K562 (cell line): ENCODE data around the gene INHA.

Experiments
- AFF4 ChIP-seq: sonication (generic); formaldehyde crosslinking; IDR thresholded peaks from 2 replicates; pipeline ENCODE4 v1.8.0; 2023; ENCODE audit warnings: mild to moderate bottlenecking, missing genetic modification reagents
- BHLHE40 ChIP-seq: IDR thresholded peaks from 2 replicates; pipeline ENCODE4 v1.6.1; 2011; ENCODE audit warnings: low read length, improper control_type of control experiment
- CHD2 ChIP-seq: IDR thresholded peaks from 2 replicates; pipeline ENCODE4 v1.6.1; 2011; ENCODE audit warnings: low read depth, low read length
- EZH2 ChIP-seq: IDR thresholded peaks from 2 replicates; pipeline ENCODE4 v1.6.1; 2012; ENCODE audit warnings: low read depth, mild to moderate bottlenecking, inconsistent platforms, low read length, borderline replicate concordance
- FOXK2 ChIP-seq, 2 experiments: fragments of 450-650 bp; IDR thresholded peaks in 1 of 2; conservative IDR thresholded peaks in 1 of 2; 2 replicates each; pipeline ENCODE4 v1.6.1; 2016; ENCODE audit warnings: low read depth in 2 of 2, mild to moderate bottlenecking in 1 of 2
- GABPA ChIP-seq: fragments of 200-800 bp; sonication (Bioruptor generic); conservative IDR thresholded peaks from 2 replicates; pipeline ENCODE4 v1.6.1; 2016; ENCODE audit warnings: low read depth, missing genetic modification characterization, missing compliant biosample characterization
- MEF2D ChIP-seq: conservative IDR thresholded peaks from 2 replicates; pipeline ENCODE4 v1.6.1; 2016; ENCODE audit warnings: low read depth, missing genetic modification characterization, missing compliant biosample characterization
- ZFP36 ChIP-seq: fragments of 150-350 bp; IDR thresholded peaks from 2 replicates; pipeline ENCODE4 v1.6.1; 2018; ENCODE audit warnings: low read length, low read depth; ENCODE audit not compliant: partially characterized antibody
- ZNF232 ChIP-seq: sonication (generic); formaldehyde crosslinking; IDR thresholded peaks from 2 replicates; pipeline ENCODE4 v1.8.0; 2022; ENCODE audit warnings: mild to moderate bottlenecking, missing genetic modification reagents
- ZZZ3 ChIP-seq: fragments of 450-650 bp; IDR thresholded peaks from 2 replicates; pipeline ENCODE4 v1.6.1; 2016; ENCODE audit warnings: antibody characterized with exemption, mild to moderate bottlenecking, moderate library complexity
- TF ChIP-seq, protein P1 (sequence below): fragments of 450-650 bp; formaldehyde crosslinking; IDR thresholded peaks from 2 replicates; pipeline ENCODE4 v1.4.0; 2020; ENCODE audit warnings: mild to moderate bottlenecking, moderate library complexity
- TF ChIP-seq, protein P2 (sequence below), 3 experiments: IDR thresholded peaks in 2 of 3; conservative IDR thresholded peaks in 1 of 3; 2 replicates each; pipeline ENCODE4 v1.5.1; 2011 to 2012; ENCODE audit warnings: low read length in 3 of 3, mild to moderate bottlenecking in 3 of 3, control low read depth in 2 of 3, improper control_type of control experiment in 1 of 3, inconsistent platforms in 1 of 3, low read depth in 1 of 3, mixed read lengths in 1 of 3, moderate library complexity in 1 of 3; ENCODE audit not compliant: insufficient read depth in 2 of 3
- TF ChIP-seq, protein P3 (sequence below): sonication (generic); formaldehyde crosslinking; IDR thresholded peaks from 2 replicates; pipeline ENCODE4 v1.8.0; 2022; ENCODE audit warnings: mild to moderate bottlenecking, missing genetic modification reagents

DNA sequence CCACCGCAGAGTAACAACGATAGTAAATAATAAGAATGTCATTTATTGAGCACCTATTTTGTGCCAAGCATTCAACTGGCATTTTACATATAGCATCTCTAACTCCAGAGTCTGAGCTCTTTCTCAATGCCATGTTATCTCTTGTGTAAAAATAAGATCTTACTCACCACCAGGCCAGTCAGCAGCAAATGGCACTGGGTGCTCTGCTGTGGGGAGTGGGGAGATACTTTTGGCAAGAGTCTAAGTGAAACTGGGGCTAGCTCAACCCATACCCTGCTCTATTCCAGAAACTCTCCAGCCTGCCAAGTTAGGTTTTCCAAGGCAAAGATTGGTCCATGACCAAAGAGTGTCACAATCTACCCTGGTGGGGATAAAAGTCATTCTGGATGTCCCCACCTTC is 50.4 kb downstream of the INHA start:
- TF ChIP-seq GABPA (tag) (no peak), BHLHE40 (no peak), ZNF232 (CRISPR knock-in tag) (no peak), FOXK2 (conservative IDR thresholded peaks at IDR 0.05 in 1 of 2, IDR thresholded peaks at IDR 0.05 in 1 of 2; ENCODE audit: low read depth in 2 of 2) (no peak), EZH2 (no peak), CHD2 (no peak), MEF2D (tag) (no peak), ZZZ3 (no peak), AFF4 (no peak), ZFP36 (no peak)
- TF ChIP-seq, protein P1, sequence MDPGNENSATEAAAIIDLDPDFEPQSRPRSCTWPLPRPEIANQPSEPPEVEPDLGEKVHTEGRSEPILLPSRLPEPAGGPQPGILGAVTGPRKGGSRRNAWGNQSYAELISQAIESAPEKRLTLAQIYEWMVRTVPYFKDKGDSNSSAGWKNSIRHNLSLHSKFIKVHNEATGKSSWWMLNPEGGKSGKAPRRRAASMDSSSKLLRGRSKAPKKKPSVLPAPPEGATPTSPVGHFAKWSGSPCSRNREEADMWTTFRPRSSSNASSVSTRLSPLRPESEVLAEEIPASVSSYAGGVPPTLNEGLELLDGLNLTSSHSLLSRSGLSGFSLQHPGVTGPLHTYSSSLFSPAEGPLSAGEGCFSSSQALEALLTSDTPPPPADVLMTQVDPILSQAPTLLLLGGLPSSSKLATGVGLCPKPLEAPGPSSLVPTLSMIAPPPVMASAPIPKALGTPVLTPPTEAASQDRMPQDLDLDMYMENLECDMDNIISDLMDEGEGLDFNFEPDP = no peak
- TF ChIP-seq, protein P2, sequence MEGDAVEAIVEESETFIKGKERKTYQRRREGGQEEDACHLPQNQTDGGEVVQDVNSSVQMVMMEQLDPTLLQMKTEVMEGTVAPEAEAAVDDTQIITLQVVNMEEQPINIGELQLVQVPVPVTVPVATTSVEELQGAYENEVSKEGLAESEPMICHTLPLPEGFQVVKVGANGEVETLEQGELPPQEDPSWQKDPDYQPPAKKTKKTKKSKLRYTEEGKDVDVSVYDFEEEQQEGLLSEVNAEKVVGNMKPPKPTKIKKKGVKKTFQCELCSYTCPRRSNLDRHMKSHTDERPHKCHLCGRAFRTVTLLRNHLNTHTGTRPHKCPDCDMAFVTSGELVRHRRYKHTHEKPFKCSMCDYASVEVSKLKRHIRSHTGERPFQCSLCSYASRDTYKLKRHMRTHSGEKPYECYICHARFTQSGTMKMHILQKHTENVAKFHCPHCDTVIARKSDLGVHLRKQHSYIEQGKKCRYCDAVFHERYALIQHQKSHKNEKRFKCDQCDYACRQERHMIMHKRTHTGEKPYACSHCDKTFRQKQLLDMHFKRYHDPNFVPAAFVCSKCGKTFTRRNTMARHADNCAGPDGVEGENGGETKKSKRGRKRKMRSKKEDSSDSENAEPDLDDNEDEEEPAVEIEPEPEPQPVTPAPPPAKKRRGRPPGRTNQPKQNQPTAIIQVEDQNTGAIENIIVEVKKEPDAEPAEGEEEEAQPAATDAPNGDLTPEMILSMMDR (IDR thresholded peaks at IDR 0.05 in 2 of 3, conservative IDR thresholded peaks at IDR 0.05 in 1 of 3; ENCODE audit: insufficient read depth in 2 of 3, low read depth in 1 of 3, low read length in 3 of 3) = no peak
- TF ChIP-seq, protein P3, sequence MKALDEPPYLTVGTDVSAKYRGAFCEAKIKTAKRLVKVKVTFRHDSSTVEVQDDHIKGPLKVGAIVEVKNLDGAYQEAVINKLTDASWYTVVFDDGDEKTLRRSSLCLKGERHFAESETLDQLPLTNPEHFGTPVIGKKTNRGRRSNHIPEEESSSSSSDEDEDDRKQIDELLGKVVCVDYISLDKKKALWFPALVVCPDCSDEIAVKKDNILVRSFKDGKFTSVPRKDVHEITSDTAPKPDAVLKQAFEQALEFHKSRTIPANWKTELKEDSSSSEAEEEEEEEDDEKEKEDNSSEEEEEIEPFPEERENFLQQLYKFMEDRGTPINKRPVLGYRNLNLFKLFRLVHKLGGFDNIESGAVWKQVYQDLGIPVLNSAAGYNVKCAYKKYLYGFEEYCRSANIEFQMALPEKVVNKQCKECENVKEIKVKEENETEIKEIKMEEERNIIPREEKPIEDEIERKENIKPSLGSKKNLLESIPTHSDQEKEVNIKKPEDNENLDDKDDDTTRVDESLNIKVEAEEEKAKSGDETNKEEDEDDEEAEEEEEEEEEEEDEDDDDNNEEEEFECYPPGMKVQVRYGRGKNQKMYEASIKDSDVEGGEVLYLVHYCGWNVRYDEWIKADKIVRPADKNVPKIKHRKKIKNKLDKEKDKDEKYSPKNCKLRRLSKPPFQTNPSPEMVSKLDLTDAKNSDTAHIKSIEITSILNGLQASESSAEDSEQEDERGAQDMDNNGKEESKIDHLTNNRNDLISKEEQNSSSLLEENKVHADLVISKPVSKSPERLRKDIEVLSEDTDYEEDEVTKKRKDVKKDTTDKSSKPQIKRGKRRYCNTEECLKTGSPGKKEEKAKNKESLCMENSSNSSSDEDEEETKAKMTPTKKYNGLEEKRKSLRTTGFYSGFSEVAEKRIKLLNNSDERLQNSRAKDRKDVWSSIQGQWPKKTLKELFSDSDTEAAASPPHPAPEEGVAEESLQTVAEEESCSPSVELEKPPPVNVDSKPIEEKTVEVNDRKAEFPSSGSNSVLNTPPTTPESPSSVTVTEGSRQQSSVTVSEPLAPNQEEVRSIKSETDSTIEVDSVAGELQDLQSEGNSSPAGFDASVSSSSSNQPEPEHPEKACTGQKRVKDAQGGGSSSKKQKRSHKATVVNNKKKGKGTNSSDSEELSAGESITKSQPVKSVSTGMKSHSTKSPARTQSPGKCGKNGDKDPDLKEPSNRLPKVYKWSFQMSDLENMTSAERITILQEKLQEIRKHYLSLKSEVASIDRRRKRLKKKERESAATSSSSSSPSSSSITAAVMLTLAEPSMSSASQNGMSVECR (CRISPR knock-in tag) = no peak
